Skeletal muscle satellite cell (primary cell): Measurements from ENCODE around the gene E4F1.

Source experiments
- H3K27me3 ChIP-seq: 2 replicates; pipeline ENCODE4 v1.7.0; 2013; ENCODE audit warnings: low read length; ENCODE audit not compliant: control insufficient read depth, insufficient read depth
- H3K36me3 ChIP-seq: 2 replicates; pipeline ENCODE4 v1.7.0; 2013; ENCODE audit warnings: mild to moderate bottlenecking, control low read depth, low read length; ENCODE audit not compliant: insufficient read depth
- H3K4me1 ChIP-seq: 2 replicates; pipeline ENCODE4 v1.7.0; 2013; ENCODE audit warnings: low read length; ENCODE audit not compliant: control insufficient read depth, insufficient read depth
- H3K4me2 ChIP-seq: 2 replicates; pipeline ENCODE4 v1.7.0; 2013; ENCODE audit warnings: mild to moderate bottlenecking, low read length
- H3K4me3 ChIP-seq: 2 replicates; pipeline ENCODE4 v1.7.0; 2013; ENCODE audit warnings: low read length
- H3K9ac ChIP-seq: 2 replicates; pipeline ENCODE4 v1.7.0; 2013; ENCODE audit warnings: mild to moderate bottlenecking, low read depth, low read length, moderate library complexity
- H3K9me3 ChIP-seq: replicated peaks from 2 replicates; pipeline ENCODE4 v1.7.0; 2013; ENCODE audit warnings: mild to moderate bottlenecking, control low read depth, low read length

E4F1 gene

GRCh38 chr16:2190659-2191445, 32.5 kb upstream of the E4F1 start:
- Histone ChIP-seq H3K9me3 (no peaks in the 10 kb centered on the region), H3K4me3 (no peak overlapping the region), H3K4me2 (no peak overlapping the region), H3K4me1 (no peaks in the 10 kb centered on the region), H3K9ac (no peak overlapping the region), H3K36me3 (no peaks in the 10 kb centered on the region), H3K27me3 (peaks cover 13% of the 10 kb centered on the region)

- Histone ChIP-seq H3K4me1 (no peaks in the 10 kb centered on the region), H3K4me3 (no peak overlapping the region), H3K9me3 (no peaks in the 10 kb centered on the region), H3K27me3 (peaks cover 14% of the 10 kb centered on the region), H3K4me2 (no peak overlapping the region), H3K9ac (no peak overlapping the region), H3K36me3 (no peaks in the 10 kb centered on the region)
Observed at GRCh38 chr16:2191446-2191706, 32.0 kb upstream of the E4F1 start.

- H3K9me3 ChIP-seq = no peaks in the 10 kb centered on the region
- H3K36me3 ChIP-seq = no peaks in the 10 kb centered on the region
- no peak overlapping the region for H3K4me3 ChIP-seq
- no peak overlapping the region for H3K4me2 ChIP-seq
- no peaks in the 10 kb centered on the region for H3K4me1 ChIP-seq
- no peak overlapping the region for H3K9ac ChIP-seq
- peaks cover 38% of the 10 kb centered on the region for H3K27me3 ChIP-seq
Observed at GRCh38 chr16:2194166-2194834, 29.1 kb upstream of the E4F1 start.

DNA sequence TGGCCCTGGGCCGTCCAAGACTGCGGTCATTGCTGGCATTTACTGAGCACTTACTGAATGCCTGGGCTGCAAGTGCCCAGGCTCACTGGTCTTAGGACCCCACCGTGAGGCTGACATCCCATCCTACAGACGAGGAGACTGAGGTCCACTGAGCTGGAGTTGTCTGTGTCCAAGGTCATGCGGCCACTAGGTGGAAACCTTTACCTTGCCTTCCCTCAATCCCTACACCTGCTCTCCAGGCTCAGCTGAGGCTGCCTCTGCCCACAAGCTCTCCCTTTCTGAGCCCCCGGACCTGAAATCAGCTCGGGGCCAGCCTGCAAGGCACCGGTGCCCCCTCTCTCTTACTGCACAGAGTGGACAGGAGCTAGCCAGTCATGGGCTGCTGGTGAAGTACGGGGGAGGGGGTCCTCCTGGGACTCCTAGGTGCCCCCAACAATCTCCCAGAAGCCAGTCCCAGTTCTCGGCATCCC, 28.5 kb upstream of the E4F1 start:
- H3K4me3 ChIP-seq = no peak overlapping the region
- H3K9ac ChIP-seq = no peak overlapping the region
- H3K4me1 ChIP-seq = no peaks in the 10 kb centered on the region

GRCh38 chr16:2195322-2196161, 27.8 kb upstream of the E4F1 start:
- Histone ChIP-seq H3K4me3 (peak overlapping the region; percentile 57), H3K9me3 (no peaks in the 10 kb centered on the region), H3K36me3 (no peaks in the 10 kb centered on the region), H3K9ac (no peak overlapping the region), H3K4me2 (peak overlapping the region; percentile 66), H3K4me1 (no peaks in the 10 kb centered on the region), H3K27me3 (peaks cover 42% of the 10 kb centered on the region)

More for the DNA sequence above, 28.5 kb upstream of the E4F1 start:
- peaks cover 38% of the 10 kb centered on the region for H3K27me3 ChIP-seq
- no peaks in the 10 kb centered on the region for H3K9me3 ChIP-seq
- H3K4me2 ChIP-seq = no peak overlapping the region
- H3K36me3 ChIP-seq = no peaks in the 10 kb centered on the region

- Histone ChIP-seq H3K36me3 (no peaks in the 10 kb centered on the region), H3K27me3 (peaks cover 42% of the 10 kb centered on the region), H3K4me3 (peak within 1 kb of the TSS; percentile 57), H3K4me1 (no peaks in the 10 kb centered on the region), H3K4me2 (peak within 1 kb of the TSS; percentile 66), H3K9ac (no peak within 1 kb of the TSS), H3K9me3 (no peaks in the 10 kb centered on the region)
Observed at GRCh38 chr16:2196162-2196980, 27.0 kb upstream of the E4F1 start, which contains the start of gene CASKIN1. CASKIN1 (minus strand) TSS chr16:2196605; CDS start chr16:2196432, 173 bp downstream.

DNA sequence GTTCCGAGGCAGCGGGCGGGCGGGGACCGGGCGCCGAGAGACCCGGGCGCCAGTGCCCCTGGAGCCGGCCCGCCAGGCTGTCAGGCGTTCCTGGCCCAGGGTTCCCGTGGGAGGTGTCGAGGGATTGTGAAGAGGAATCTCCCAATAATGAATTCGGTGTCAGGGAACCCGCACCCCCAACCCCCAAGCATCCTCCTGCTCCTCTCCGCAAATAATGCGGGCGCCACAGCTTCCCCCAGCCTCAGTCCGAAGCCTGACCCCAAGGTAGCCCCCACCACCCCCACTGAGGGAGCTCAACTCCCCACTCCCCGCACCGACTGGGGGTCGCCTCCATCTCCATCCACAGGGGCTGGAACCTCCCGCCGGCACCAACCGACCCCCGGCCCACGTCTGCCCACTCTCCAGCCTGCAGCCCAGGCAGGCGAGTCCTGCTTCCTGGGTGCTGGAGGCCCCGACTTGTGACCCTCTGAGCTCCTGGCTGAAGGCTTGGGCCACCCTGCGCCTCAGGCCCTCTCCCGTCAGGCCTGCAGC, 26.3 kb upstream of the E4F1 start:
- H3K9me3 ChIP-seq = no peaks in the 10 kb centered on the region
- no peak overlapping the region for H3K4me3 ChIP-seq
- peaks cover 42% of the 10 kb centered on the region for H3K27me3 ChIP-seq
- no peaks in the 10 kb centered on the region for H3K36me3 ChIP-seq
- H3K4me1 ChIP-seq = no peaks in the 10 kb centered on the region
- H3K9ac ChIP-seq = no peak overlapping the region
- H3K4me2 ChIP-seq = peak overlapping the region; percentile 56

DNA sequence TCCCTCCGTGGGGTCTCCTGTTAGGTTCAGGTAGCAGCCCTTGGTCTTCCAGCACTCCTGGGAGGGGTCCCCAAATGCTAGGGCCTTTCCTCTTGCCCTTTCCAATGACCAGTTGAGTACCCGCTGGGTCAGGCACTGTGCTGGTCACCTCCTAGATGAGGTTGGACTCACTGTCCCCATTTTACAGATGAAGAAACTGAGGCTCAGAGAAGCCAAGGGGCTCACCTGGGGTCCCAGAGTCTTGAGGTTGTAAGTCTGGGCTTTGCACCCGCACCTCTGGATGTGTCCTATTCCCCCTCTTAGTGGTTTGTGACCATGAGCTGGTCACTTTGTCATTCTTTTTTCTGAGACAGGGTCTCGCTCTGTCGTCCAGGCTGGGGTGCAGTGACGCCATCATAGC, 25.6 kb upstream of the E4F1 start:
- Histone ChIP-seq H3K9ac (no peak overlapping the region), H3K4me2 (no peak overlapping the region), H3K9me3 (no peaks in the 10 kb centered on the region), H3K36me3 (no peaks in the 10 kb centered on the region), H3K27me3 (peaks cover 42% of the 10 kb centered on the region), H3K4me3 (no peak overlapping the region), H3K4me1 (no peaks in the 10 kb centered on the region)

DNA sequence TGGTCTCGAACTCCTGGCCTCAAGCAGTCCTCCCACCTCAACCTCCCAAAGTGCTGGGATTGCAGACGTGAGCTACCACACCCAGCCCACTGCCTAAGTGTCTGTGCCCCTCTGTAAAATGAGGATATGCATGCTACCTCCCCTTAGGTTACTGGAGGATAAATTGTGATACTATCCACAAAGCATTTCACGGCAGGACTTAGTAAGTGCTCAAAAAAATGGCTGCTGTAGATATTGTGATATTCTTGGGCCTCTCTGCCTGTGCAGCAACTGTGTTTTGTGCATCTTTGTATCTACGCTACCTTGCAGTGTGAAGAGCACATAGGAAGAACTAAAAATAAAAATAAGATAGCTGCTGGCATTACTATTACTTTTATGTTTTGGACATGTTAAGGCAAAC, 25.1 kb upstream of the E4F1 start:
- Histone ChIP-seq H3K9ac (no peak overlapping the region), H3K27me3 (peaks cover 42% of the 10 kb centered on the region), H3K9me3 (no peaks in the 10 kb centered on the region), H3K36me3 (no peaks in the 10 kb centered on the region), H3K4me1 (no peaks in the 10 kb centered on the region), H3K4me3 (no peak overlapping the region), H3K4me2 (no peak overlapping the region)

GRCh38 chr16:2199095-2199494, 24.3 kb upstream of the E4F1 start:
- Histone ChIP-seq H3K36me3 (no peaks in the 10 kb centered on the region), H3K9ac (no peak overlapping the region), H3K4me2 (no peak overlapping the region), H3K9me3 (no peaks in the 10 kb centered on the region), H3K4me1 (no peaks in the 10 kb centered on the region), H3K27me3 (peaks cover 42% of the 10 kb centered on the region), H3K4me3 (no peak overlapping the region)
